ENCODE measurements around the gene OXSM. TPM values are rescaled to one million over a fixed set of nuclear protein-coding genes. Genes with fewer than 3 reads are reported as not detected.

The OXSM gene
- total and polyA plus RNA-seq, 10 of the 15 experiments (the other 5 are each of a cell fraction or from before 2014, with no cell fraction given) = 12.9 to 37.5 (median 22.1) TPM

- 0 out of 2 replicates have a peak, but pooled peaks have one; percentile 65 for TF ChIP-seq ZBED1 (IDR thresholded peaks at IDR 0.05; ENCODE audit: borderline replicate concordance)
- TF ChIP-seq, protein P1, sequence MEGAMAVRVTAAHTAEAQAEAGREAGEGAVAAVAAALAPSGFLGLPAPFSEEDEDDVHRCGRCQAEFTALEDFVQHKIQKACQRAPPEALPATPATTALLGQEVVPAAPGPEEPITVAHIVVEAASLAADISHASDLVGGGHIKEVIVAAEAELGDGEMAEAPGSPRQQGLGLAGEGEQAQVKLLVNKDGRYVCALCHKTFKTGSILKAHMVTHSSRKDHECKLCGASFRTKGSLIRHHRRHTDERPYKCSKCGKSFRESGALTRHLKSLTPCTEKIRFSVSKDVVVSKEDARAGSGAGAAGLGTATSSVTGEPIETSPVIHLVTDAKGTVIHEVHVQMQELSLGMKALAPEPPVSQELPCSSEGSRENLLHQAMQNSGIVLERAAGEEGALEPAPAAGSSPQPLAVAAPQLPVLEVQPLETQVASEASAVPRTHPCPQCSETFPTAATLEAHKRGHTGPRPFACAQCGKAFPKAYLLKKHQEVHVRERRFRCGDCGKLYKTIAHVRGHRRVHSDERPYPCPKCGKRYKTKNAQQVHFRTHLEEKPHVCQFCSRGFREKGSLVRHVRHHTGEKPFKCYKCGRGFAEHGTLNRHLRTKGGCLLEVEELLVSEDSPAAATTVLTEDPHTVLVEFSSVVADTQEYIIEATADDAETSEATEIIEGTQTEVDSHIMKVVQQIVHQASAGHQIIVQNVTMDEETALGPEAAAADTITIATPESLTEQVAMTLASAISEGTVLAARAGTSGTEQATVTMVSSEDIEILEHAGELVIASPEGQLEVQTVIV (IDR thresholded peaks at IDR 0.05; ENCODE audit: borderline replicate concordance, partially characterized antibody) = no peak
- TF ChIP-seq MEF2A (IDR thresholded peaks at IDR 0.05; ENCODE audit: insufficient read depth, low read depth, low read length) = peak; percentile 72
- TF ChIP-seq, protein P2, sequence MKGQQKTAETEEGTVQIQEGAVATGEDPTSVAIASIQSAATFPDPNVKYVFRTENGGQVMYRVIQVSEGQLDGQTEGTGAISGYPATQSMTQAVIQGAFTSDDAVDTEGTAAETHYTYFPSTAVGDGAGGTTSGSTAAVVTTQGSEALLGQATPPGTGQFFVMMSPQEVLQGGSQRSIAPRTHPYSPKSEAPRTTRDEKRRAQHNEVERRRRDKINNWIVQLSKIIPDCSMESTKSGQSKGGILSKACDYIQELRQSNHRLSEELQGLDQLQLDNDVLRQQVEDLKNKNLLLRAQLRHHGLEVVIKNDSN (IDR thresholded peaks at IDR 0.05; ENCODE audit: borderline replicate concordance, extremely low read length, insufficient read depth, low read depth, low read length) = no peak
- no peak for TF ChIP-seq WRNIP1 (IDR thresholded peaks at IDR 0.05; ENCODE audit: borderline replicate concordance, low read depth, low read length)
- TF ChIP-seq ZNF24 (IDR thresholded peaks at IDR 0.05) = no peak
- peak; percentile 81 to 83 for TF ChIP-seq BHLHE40 (IDR thresholded peaks at IDR 0.05; ENCODE audit: borderline replicate concordance in 1 of 2, low read depth in 2 of 2, low read length in 1 of 2)
- TF ChIP-seq, protein P3, sequence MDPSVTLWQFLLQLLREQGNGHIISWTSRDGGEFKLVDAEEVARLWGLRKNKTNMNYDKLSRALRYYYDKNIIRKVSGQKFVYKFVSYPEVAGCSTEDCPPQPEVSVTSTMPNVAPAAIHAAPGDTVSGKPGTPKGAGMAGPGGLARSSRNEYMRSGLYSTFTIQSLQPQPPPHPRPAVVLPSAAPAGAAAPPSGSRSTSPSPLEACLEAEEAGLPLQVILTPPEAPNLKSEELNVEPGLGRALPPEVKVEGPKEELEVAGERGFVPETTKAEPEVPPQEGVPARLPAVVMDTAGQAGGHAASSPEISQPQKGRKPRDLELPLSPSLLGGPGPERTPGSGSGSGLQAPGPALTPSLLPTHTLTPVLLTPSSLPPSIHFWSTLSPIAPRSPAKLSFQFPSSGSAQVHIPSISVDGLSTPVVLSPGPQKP (IDR thresholded peaks at IDR 0.05; ENCODE audit: low read depth, low read length) = no peak
- peak; percentile 91; the same call in 1 of the 2 replicates for TF ChIP-seq SPI1 (IDR thresholded peaks at IDR 0.05; ENCODE audit: borderline replicate concordance, insufficient read depth, low read depth, low read length)
- TF ChIP-seq RELA (IDR thresholded peaks at IDR 0.05; ENCODE audit: borderline replicate concordance, partially characterized antibody) = no peak
- no peak; the same call in 1 of the 2 replicates for TF ChIP-seq TAF1 (IDR thresholded peaks at IDR 0.05; ENCODE audit: borderline replicate concordance, low read depth, low read length)
- TF ChIP-seq NFIC (IDR thresholded peaks at IDR 0.05; ENCODE audit: low read depth, low read length) = peak; percentile 55
- no peak for TF ChIP-seq ZNF207 (IDR thresholded peaks at IDR 0.05; ENCODE audit: borderline replicate concordance)
- 0 out of 2 replicates have a peak, but pooled peaks have one; percentile 39 for TF ChIP-seq IRF4 (IDR thresholded peaks at IDR 0.05; ENCODE audit: low read depth, low read length)
- no peak for TF ChIP-seq NRF1 (conservative IDR thresholded peaks at IDR 0.05; ENCODE audit: low read depth, low read length)
- TF ChIP-seq POU2F2 (IDR thresholded peaks at IDR 0.05; ENCODE audit: borderline replicate concordance, low read depth, low read length) = peak; percentile 96
- no peak for TF ChIP-seq MXI1 (IDR thresholded peaks at IDR 0.05; ENCODE audit: low read depth, low read length)
- 0 out of 2 replicates have a peak, but pooled peaks have one; percentile 32 for TF ChIP-seq NR2F1 (conservative IDR thresholded peaks at IDR 0.05)
- TF ChIP-seq PBX3 (IDR thresholded peaks at IDR 0.05; ENCODE audit: insufficient replicate concordance, low read depth, low read length) = peak; percentile 53
- TF ChIP-seq SREBF2 (IDR thresholded peaks at IDR 0.05; ENCODE audit: low read length) = no peak
These were observed 7.9 kb upstream of the OXSM start (continued) for GRCh38 chr3:25781758-25782594.
